PC-3 (cell line): Measurements from ENCODE around the gene GON7.

Experiments used
- CTCF ChIP-seq: fragments of 300-600 bp; sonication (generic); conservative IDR thresholded peaks from 2 replicates; pipeline ENCODE4 v1.5.1; 2017; ENCODE audit warnings: antibody characterized with exemption, low read depth, mild to moderate bottlenecking, low read length
- EZH2 ChIP-seq: fragments of 300-600 bp; sonication (generic); IDR thresholded peaks from one replicate; pipeline ENCODE4 v1.6.1; 2017; ENCODE audit warnings: antibody characterized with exemption, mild to moderate bottlenecking, low read length; ENCODE audit not compliant: unreplicated experiment
- EZH2phosphoT487 ChIP-seq: fragments of 300-600 bp; sonication (generic); IDR thresholded peaks from 2 replicates; pipeline ENCODE4 v1.6.1; 2018; ENCODE audit warnings: mild to moderate bottlenecking, antibody characterized with exemption, low read length, borderline replicate concordance

DNA sequence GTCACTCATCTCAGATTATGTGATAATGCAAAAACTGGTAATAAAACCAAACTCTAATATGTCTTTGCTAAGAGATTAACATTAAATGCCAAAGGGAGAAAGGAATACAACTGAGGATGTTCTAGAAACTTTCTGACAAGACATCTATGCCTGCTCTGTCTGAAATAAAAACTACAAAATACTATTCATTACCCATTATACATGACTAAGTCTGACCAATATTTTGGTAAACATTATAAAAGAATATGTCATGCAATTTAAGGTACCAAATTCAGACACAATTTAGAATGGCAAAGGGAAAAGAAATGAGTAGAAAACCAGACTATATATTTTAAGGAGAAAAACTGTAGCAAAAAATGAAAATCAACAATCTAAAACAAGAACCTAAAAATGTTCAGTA lies 39.7 kb upstream of the GON7 start:
- no peak for TF ChIP-seq CTCF
- no peak for TF ChIP-seq EZH2phosphoT487
- no peak for TF ChIP-seq EZH2
